PC-3 (cell line): ENCODE data around the gene NAGS.

ENCODE experiments used
- CTCF ChIP-seq: fragments of 300-600 bp; sonication (generic); conservative IDR thresholded peaks from 2 replicates; pipeline ENCODE4 v1.5.1; 2017; ENCODE audit warnings: antibody characterized with exemption, low read depth, mild to moderate bottlenecking, low read length
- EZH2phosphoT487 ChIP-seq: fragments of 300-600 bp; sonication (generic); IDR thresholded peaks from 2 replicates; pipeline ENCODE4 v1.6.1; 2018; ENCODE audit warnings: mild to moderate bottlenecking, antibody characterized with exemption, low read length, borderline replicate concordance

GRCh38 chr17:43982171-43982570 lies 22.3 kb upstream of the NAGS start:
- no peak for TF ChIP-seq CTCF
- TF ChIP-seq EZH2phosphoT487: no peak
